GM19193 (cell line): ENCODE data around the gene HMX1.

ENCODE experiments used
- POLR2A ChIP-seq: IDR thresholded peaks from 4 replicates; pipeline ENCODE4 v1.6.1; 2011; ENCODE audit not compliant: insufficient read depth, insufficient read length; ENCODE audit errors: extremely low read depth

The HMX1 gene

GRCh38 chr4:8913121-8913857, 41.6 kb upstream of the HMX1 start:
- TF ChIP-seq POLR2A, result no peak

GRCh38 chr4:8912506-8912905, 40.9 kb upstream of the HMX1 start:
- TF ChIP-seq POLR2A, result no peak

- TF ChIP-seq POLR2A, result no peak
Measured at GRCh38 chr4:8912089-8912455, 40.4 kb upstream of the HMX1 start.

- no peak for TF ChIP-seq POLR2A
Measured at GRCh38 chr4:8911316-8912088, 39.9 kb upstream of the HMX1 start.

GRCh38 chr4:8910822-8911315, 39.2 kb upstream of the HMX1 start:
- no peak for TF ChIP-seq POLR2A

GRCh38 chr4:8910100-8910821, 38.6 kb upstream of the HMX1 start:
- no peak for TF ChIP-seq POLR2A

GRCh38 chr4:8909548-8909947, 37.9 kb upstream of the HMX1 start:
- TF ChIP-seq POLR2A, result no peak

GRCh38 chr4:8908206-8908893, 36.7 kb upstream of the HMX1 start:
- no peak for TF ChIP-seq POLR2A

- no peak for TF ChIP-seq POLR2A
Measured at GRCh38 chr4:8907596-8908205, 36.1 kb upstream of the HMX1 start.

- no peak for TF ChIP-seq POLR2A
Measured at GRCh38 chr4:8906991-8907595, 35.5 kb upstream of the HMX1 start.

- no peak for TF ChIP-seq POLR2A
Measured at GRCh38 chr4:8906668-8906970, 35.0 kb upstream of the HMX1 start.

- no peak for TF ChIP-seq POLR2A
Measured at GRCh38 chr4:8905773-8906667, 34.4 kb upstream of the HMX1 start.

GRCh38 chr4:8905226-8905772, 33.7 kb upstream of the HMX1 start:
- TF ChIP-seq POLR2A, result no peak
